Fibroblast of mammary gland (primary cell): ENCODE data around the gene KCNJ9.

Experiments
- DNase-seq: peaks from one replicate; pipeline ENCODE4 v3.0.0-alpha.2; 2010; ENCODE audit warnings: low read depth
- H3K4me3 ChIP-seq: 2 replicates; pipeline ENCODE4 v1.5.1; 2011; ENCODE audit warnings: low read depth, mild to moderate bottlenecking, low read length, moderate library complexity; ENCODE audit not compliant: control insufficient read depth
- TF ChIP-seq, protein P1 (sequence below): conservative IDR thresholded peaks from 2 replicates; pipeline ENCODE4 v1.5.1; 2011; ENCODE audit warnings: low read depth, low read length, inconsistent platforms; ENCODE audit not compliant: control insufficient read depth, insufficient read depth

The KCNJ9 gene

DNA sequence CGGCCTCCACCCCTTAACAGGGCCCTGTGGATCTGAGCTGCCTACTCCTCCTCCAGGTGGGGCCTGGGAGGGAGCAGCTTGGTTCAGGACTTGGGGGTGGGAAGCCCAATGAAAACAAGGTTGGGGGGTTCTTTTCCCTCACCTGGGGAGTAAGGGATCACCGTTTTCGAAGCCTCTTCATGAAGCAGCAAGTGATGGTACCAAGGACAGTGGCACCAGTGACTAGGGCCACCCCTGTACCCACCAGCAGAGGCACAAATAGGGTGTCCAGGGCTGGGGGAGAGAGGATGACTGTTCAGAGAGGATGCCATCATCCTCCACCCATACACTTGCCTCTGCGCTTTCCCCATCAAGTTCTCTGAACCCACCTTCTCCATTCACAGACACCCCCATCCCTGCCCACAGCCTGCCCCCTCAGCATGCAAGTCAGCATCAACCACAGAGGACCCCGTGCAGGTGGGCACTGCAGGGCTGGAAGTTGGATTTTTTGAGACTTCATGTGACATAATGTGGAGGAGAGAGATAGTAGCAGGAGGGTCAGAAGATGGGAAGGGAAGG, 10.4 kb downstream of the KCNJ9 start:
- DNase-seq: no peak
- H3K4me3 ChIP-seq: no peak overlapping the region
- TF ChIP-seq, protein P1, sequence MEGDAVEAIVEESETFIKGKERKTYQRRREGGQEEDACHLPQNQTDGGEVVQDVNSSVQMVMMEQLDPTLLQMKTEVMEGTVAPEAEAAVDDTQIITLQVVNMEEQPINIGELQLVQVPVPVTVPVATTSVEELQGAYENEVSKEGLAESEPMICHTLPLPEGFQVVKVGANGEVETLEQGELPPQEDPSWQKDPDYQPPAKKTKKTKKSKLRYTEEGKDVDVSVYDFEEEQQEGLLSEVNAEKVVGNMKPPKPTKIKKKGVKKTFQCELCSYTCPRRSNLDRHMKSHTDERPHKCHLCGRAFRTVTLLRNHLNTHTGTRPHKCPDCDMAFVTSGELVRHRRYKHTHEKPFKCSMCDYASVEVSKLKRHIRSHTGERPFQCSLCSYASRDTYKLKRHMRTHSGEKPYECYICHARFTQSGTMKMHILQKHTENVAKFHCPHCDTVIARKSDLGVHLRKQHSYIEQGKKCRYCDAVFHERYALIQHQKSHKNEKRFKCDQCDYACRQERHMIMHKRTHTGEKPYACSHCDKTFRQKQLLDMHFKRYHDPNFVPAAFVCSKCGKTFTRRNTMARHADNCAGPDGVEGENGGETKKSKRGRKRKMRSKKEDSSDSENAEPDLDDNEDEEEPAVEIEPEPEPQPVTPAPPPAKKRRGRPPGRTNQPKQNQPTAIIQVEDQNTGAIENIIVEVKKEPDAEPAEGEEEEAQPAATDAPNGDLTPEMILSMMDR: no peak

DNA sequence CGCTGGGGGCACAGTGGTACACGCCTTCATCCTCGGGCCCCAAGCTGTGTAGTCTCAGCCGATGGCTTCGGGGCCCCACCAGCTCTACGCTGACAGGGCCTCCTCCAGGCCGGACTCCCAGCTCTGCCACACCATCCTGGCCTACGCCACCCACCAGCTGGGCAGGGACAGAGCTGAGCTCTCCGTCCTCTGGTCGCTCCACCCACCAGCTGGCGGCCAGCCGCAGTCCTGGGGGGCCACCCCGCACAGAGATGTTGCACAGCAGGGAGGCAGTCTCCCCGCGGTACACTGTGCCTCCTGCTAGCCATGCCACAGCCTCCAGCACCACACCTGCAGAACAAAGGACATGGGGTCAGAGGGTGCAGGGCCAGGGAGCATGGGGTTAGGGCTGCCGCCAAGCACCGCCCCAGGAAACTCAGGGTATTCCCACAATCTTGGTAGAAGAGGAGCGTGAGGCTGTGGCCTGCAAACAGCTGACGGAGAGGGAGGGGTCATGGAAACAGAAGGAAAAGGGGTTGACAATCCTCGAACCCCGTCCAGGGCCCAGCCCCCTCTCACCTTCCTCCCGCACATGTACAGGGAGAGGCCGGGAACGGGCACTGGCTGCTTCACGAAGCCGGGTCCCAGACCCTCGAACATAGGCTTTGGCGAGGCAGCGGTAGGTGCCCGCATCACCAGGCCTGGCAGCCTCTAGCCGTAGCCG, 11.2 kb downstream of the KCNJ9 start:
- no peak for DNase-seq
- TF ChIP-seq, protein P1: no peak
- no peak overlapping the region for H3K4me3 ChIP-seq

DNA sequence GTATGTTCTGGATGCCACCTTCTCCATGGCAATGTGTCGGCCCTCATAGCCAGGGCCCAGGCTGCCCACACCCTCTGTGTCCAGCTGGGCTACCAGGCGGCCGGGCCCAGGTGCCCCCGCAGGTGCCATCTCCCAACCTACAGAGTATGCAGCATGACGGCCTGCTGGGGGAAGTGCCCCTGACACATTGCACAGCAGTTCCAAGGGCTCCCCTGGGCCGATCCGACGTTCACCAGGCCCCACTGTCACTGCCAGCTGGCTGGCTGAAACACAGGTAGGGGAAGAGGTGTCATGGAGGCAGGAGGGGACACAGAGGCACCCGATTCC, 11.7 kb downstream of the KCNJ9 start:
- TF ChIP-seq, protein P1: no peak
- no peak overlapping the region for H3K4me3 ChIP-seq
- DNase-seq: no peak

DNA sequence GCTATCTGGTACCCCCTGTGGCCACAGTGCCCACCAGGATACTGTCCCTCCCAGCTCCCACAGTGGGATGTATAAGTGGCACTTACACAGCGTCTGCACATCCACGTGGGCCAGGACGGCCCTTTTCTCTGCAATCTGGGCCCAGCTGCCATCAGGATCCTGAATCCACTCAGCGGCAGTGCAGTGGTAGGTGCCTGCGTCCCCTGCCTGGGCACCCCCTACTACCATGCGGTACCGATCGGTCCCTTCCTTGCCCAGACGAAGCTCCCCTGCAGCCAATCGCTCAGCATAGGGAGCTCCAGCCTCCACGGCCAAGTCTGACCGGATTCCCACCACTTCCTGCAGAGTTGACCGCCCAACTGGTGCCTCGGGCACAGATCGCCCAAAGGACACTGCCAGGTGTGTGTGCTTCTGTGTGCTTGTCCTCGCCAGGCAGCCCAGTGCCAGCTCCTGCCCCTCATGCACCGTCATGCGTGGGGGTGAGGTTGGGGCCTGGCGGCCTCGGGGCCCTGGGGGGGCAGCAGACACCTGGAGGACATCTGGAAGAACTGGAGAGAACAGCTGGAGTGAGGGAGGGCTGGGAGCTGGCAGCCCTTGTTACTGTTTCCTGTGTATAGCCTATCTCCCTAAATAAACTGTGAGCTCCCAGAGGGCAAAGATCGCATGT, 12.4 kb downstream of the KCNJ9 start:
- no peak overlapping the region for H3K4me3 ChIP-seq
- DNase-seq: no peak
- TF ChIP-seq, protein P1: no peak

DNA sequence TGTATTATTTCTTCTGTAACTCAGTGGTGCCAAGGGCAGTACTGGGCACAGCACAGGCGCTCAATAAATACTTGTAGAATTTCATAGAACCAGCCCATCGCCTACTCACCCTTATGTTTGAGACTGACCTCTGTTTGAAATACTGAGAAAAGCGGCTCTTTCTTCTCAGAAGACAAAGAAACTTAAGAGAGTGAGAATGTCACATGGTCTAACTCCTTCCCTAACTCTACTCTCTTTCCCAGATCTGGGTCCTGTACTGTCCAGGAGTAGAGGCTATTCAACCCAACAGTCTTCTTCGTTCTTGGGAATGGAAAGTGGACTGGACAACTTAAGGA, 12.9 kb downstream of the KCNJ9 start:
- TF ChIP-seq, protein P1: no peak
- no peak for DNase-seq
- no peak overlapping the region for H3K4me3 ChIP-seq

DNA sequence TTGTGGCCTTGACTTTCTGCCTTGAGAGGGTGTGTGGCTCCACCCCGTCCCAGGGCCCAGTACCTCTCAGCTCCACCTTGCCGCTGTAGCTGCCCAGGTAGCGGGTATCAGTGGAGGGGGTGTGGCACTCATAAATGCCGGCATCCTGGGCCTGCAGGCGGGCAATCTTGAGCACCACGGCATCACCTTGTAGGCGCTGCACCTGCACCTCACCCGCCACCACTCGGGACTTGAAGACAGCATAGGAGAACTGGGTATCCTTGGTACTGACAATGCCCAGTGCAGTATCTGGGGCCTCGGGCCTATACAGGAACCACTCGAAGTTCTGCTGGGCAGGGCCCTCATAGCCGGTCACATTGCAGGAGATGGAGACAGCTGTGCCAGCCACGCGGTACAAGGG, 13.5 kb downstream of the KCNJ9 start:
- H3K4me3 ChIP-seq: no peak overlapping the region
- TF ChIP-seq, protein P1: no peak
- no peak for DNase-seq
